H9 (cell line): ENCODE results near the gene IGF2. TPM values are rescaled to one million over a fixed set of nuclear protein-coding genes. Genes with fewer than 3 reads are reported as not detected.

Source experiments
- DNase-seq: peaks from one replicate; pipeline ENCODE4 v3.0.0-alpha.2; 2017
- H2AFZ ChIP-seq: one replicate; pipeline ENCODE4 v1.6.1; 2013; ENCODE audit warnings: mild to moderate bottlenecking, low read length, control low read depth, moderate library complexity
- H2AK5ac ChIP-seq: 2 replicates; pipeline ENCODE4 v1.6.1; 2013; ENCODE audit warnings: low read length, control low read depth, mixed read lengths; ENCODE audit not compliant: insufficient read length
- H2BK120ac ChIP-seq: one replicate; pipeline ENCODE4 v1.6.1; 2013; ENCODE audit warnings: low read depth, mild to moderate bottlenecking, low read length, control low read depth, inconsistent platforms; ENCODE audit not compliant: poor library complexity, severe bottlenecking
- H2BK12ac ChIP-seq: 2 replicates; pipeline ENCODE4 v1.6.1; 2013; ENCODE audit warnings: low read length, control low read depth, mixed read lengths, low read depth; ENCODE audit not compliant: insufficient read length
- H2BK15ac ChIP-seq: 2 replicates; pipeline ENCODE4 v1.6.1; 2013; ENCODE audit warnings: low read depth, low read length, control low read depth
- H2BK20ac ChIP-seq: one replicate; pipeline ENCODE4 v1.6.1; 2013; ENCODE audit warnings: low read depth, mild to moderate bottlenecking, low read length, control low read depth, inconsistent platforms; ENCODE audit not compliant: poor library complexity, severe bottlenecking
- H2BK5ac ChIP-seq: 2 replicates; pipeline ENCODE4 v1.6.1; 2013; ENCODE audit warnings: low read length, control low read depth, mixed read lengths; ENCODE audit not compliant: insufficient read length
- H3K14ac ChIP-seq: 2 replicates; pipeline ENCODE4 v1.6.1; 2013; ENCODE audit warnings: low read length, control low read depth; ENCODE audit not compliant: insufficient read depth
- H3K18ac ChIP-seq: 2 replicates; pipeline ENCODE4 v1.6.1; 2013; ENCODE audit warnings: low read depth, mild to moderate bottlenecking, mixed read lengths, low read length, control low read depth; ENCODE audit not compliant: insufficient read length
- H3K23ac ChIP-seq: 2 replicates; pipeline ENCODE4 v1.6.1; 2013; ENCODE audit warnings: low read length, control low read depth, mixed read lengths, low read depth; ENCODE audit not compliant: insufficient read length
- H3K23me2 ChIP-seq: 2 replicates; pipeline ENCODE4 v1.6.1; 2013; ENCODE audit warnings: low read depth, mild to moderate bottlenecking, mixed read lengths, low read length, control low read depth; ENCODE audit not compliant: insufficient read length, poor library complexity, severe bottlenecking
- H3K27ac ChIP-seq: 2 replicates; pipeline ENCODE4 v1.5.1; 2013; ENCODE audit warnings: low read length, control low read depth, mixed read lengths, low read depth; ENCODE audit not compliant: insufficient read length
- H3K27me3 ChIP-seq: 2 replicates; pipeline ENCODE4 v1.6.1; 2013; ENCODE audit warnings: low read length, control low read depth, inconsistent platforms; ENCODE audit not compliant: insufficient read depth
- H3K4ac ChIP-seq: 2 replicates; pipeline ENCODE4 v1.6.1; 2013; ENCODE audit warnings: low read depth, mild to moderate bottlenecking, control low read depth, inconsistent platforms, low read length, moderate library complexity
- H3K4me1 ChIP-seq: 2 replicates; pipeline ENCODE4 v1.6.1; 2013; ENCODE audit warnings: low read length, control low read depth, inconsistent platforms; ENCODE audit not compliant: insufficient read depth
- H3K4me2 ChIP-seq: 2 replicates; pipeline ENCODE4 v1.6.1; 2013; ENCODE audit warnings: low read length, control low read depth, mixed read lengths; ENCODE audit not compliant: insufficient read length, insufficient read depth
- H3K56ac ChIP-seq: 2 replicates; pipeline ENCODE4 v1.6.1; 2013; ENCODE audit warnings: low read depth, mild to moderate bottlenecking, mixed read lengths, low read length, control low read depth; ENCODE audit not compliant: insufficient read length
- H3K79me1 ChIP-seq: 2 replicates; pipeline ENCODE4 v1.6.1; 2013; ENCODE audit warnings: low read depth, mild to moderate bottlenecking, moderate library complexity, low read length, control low read depth, inconsistent platforms; ENCODE audit not compliant: insufficient read depth, poor library complexity, severe bottlenecking
- H3K79me2 ChIP-seq: 2 replicates; pipeline ENCODE4 v1.6.1; 2013; ENCODE audit warnings: low read length, control low read depth, inconsistent platforms; ENCODE audit not compliant: insufficient read depth
- H3K9ac ChIP-seq: 2 replicates; pipeline ENCODE4 v1.6.1; 2013; ENCODE audit warnings: low read length, control low read depth, mixed read lengths; ENCODE audit not compliant: insufficient read length; ENCODE audit errors: extremely low read depth
- H3K9me3 ChIP-seq: one replicate; pipeline ENCODE4 v1.6.1; 2013; ENCODE audit warnings: low read depth, low read length, inconsistent platforms; ENCODE audit not compliant: control insufficient read depth
- H3T11ph ChIP-seq: one replicate; pipeline ENCODE4 v1.6.1; 2013; ENCODE audit warnings: mild to moderate bottlenecking, low read length, control low read depth, inconsistent platforms
- H4K20me1 ChIP-seq: one replicate; pipeline ENCODE4 v1.6.1; 2013; ENCODE audit not compliant: control insufficient read depth, insufficient read length, insufficient read depth
- H4K5ac ChIP-seq: 2 replicates; pipeline ENCODE4 v1.6.1; 2013; ENCODE audit warnings: low read depth, mild to moderate bottlenecking, mixed read lengths, low read length, control low read depth; ENCODE audit not compliant: insufficient read length
- H4K8ac ChIP-seq: replicated peaks from 2 replicates; pipeline ENCODE4 v1.6.1; 2013; ENCODE audit warnings: low read length, control low read depth, mixed read lengths, low read depth; ENCODE audit not compliant: insufficient read length
- H4K91ac ChIP-seq: 2 replicates; pipeline ENCODE4 v1.6.1; 2013; ENCODE audit warnings: low read depth, mild to moderate bottlenecking, moderate library complexity, mixed read lengths, low read length, control low read depth; ENCODE audit not compliant: insufficient read length
- H3K27ac Mint-ChIP-seq, 3 experiments: 2 replicates in 2 of 3; 3 replicates in 1 of 3; pipeline ENCODE4 v1.8.0; 2020 to 2021; ENCODE audit warnings: mixed read lengths in 3 of 3, mild to moderate bottlenecking in 1 of 3, moderate library complexity in 1 of 3
- H3K27me3 Mint-ChIP-seq: 2 replicates; pipeline ENCODE4 v1.8.0; 2021; ENCODE audit warnings: low read depth, mild to moderate bottlenecking, moderate library complexity, mixed read lengths
- H3K36me3 Mint-ChIP-seq, 3 experiments: 2 replicates in 2 of 3; 3 replicates in 1 of 3; pipeline ENCODE4 v1.8.0; 2020 to 2021; ENCODE audit warnings: low read depth in 3 of 3, mixed read lengths in 3 of 3; ENCODE audit not compliant: insufficient read depth in 1 of 3
- H3K4me1 Mint-ChIP-seq, 2 experiments: 2 replicates each; pipeline ENCODE4 v1.8.0; 2020; ENCODE audit warnings: mixed read lengths in 2 of 2
- H3K4me3 Mint-ChIP-seq, 2 experiments: 2 replicates in 1 of 2; 3 replicates in 1 of 2; pipeline ENCODE4 v1.8.0; 2020 to 2021; ENCODE audit warnings: mild to moderate bottlenecking in 2 of 2, mixed read lengths in 2 of 2, moderate library complexity in 1 of 2
- H3K9me3 Mint-ChIP-seq, 2 experiments: 2 replicates in 1 of 2; 3 replicates in 1 of 2; pipeline ENCODE4 v1.8.0; 2020; ENCODE audit warnings: mild to moderate bottlenecking in 2 of 2, mixed read lengths in 2 of 2, moderate library complexity in 1 of 2
- CTCF ChIP-seq: fragments of 200-600 bp; sonication (generic); conservative IDR thresholded peaks from 3 replicates; pipeline ENCODE4 v1.8.0; 2021; ENCODE audit warnings: antibody characterized with exemption, mild to moderate bottlenecking
- WGBS: extraction: QIAGEN DNeasy Blood & Tissue Kit; methylation state at CpG from one replicate; pipeline ENCODE4 v1.1.7; 2013; ENCODE audit warnings: missing lambda C conversion rate, low lambda C conversion rate, mixed read lengths; ENCODE audit not compliant: insufficient read length; ENCODE audit errors: extremely low coverage; 5-methylcytosine and 5-hydroxymethylcytosine counted together
- long read RNA-seq: library from polyadenylated mRNA; unstranded; transcript quantifications from one replicate; pipeline ENCODE4 v2.0.0, GENCODE V29; 2020
- total RNA-seq: library from RNA; stranded (reverse); gene quantifications from 2 replicates; pipeline ENCODE4 v1.2.1, GENCODE V29; 2021

Gene IGF2, protein sequence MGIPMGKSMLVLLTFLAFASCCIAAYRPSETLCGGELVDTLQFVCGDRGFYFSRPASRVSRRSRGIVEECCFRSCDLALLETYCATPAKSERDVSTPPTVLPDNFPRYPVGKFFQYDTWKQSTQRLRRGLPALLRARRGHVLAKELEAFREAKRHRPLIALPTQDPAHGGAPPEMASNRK
- total RNA-seq = 2.8 and 3.1 TPM in 2 replicates
- long read RNA-seq = 0 reads

DNA sequence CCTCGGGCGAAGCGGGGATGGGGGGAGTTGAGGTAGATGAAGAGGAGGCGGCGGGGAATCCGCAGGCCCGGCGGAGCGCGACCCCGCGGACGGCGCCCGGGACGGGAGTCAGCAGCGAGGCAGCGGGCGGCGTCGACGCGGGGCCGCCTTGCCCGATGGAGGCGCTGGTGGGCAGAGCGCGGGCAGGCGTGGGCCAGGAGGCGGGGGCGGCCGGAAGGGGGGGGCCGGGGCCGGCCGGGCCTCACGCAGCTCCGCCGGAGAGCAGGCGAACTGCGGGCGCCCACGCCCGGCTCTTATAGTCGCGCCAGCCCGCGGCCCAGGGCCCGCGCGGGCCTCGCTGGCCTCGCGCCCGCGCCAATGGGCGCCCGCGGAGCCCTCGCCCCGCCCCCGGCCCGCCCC lies at the start of gene IGF2:
Gene IGF2, minus strand, starts transcription at position 267 of the 399 bp plus-strand sequence. CDS start 3,866 bp downstream, outside the sequence.
- Histone ChIP-seq H2BK5ac (no peak within 1 kb of the TSS), H3K4me1 (no peaks in the 10 kb centered on the region), H2BK120ac (no peak within 1 kb of the TSS), H3K23ac (no peak within 1 kb of the TSS), H2BK12ac (no peak within 1 kb of the TSS), H3K14ac (no peak within 1 kb of the TSS), H2AK5ac (no peak within 1 kb of the TSS), H3T11ph (no peak within 1 kb of the TSS), H3K27me3 (peaks cover 59% of the 10 kb centered on the region), H3K27ac (no peak within 1 kb of the TSS), H3K4me2 (peak within 1 kb of the TSS; percentile 20), H3K9ac (no peak within 1 kb of the TSS), H2BK20ac (no peak within 1 kb of the TSS), H4K8ac (no peak within 1 kb of the TSS), H2BK15ac (no peak within 1 kb of the TSS), H3K79me2 (no peaks in the 10 kb centered on the region), H3K56ac (no peak within 1 kb of the TSS), H3K18ac (no peak within 1 kb of the TSS), H3K23me2 (peaks cover 14% of the 10 kb centered on the region), H4K20me1 (peaks cover 2% of the 10 kb centered on the region), H3K9me3 (no peaks in the 10 kb centered on the region), H4K5ac (no peak within 1 kb of the TSS), H2AFZ (no peak within 1 kb of the TSS), H4K91ac (no peak within 1 kb of the TSS), H3K4ac (no peak within 1 kb of the TSS), H3K79me1 (no peaks in the 10 kb centered on the region)
- Mint-ChIP-seq H3K27ac (no peak within 1 kb of the TSS), H3K4me3 (peak within 1 kb of the TSS; percentile 40 to 76), H3K4me1 (peaks cover 11 to 23% of the 10 kb centered on the region in 2 experiments), H3K9me3 (peaks cover 2 to 9% of the 10 kb centered on the region in 2 experiments; a peak in 2 of 5 replicates), H3K36me3 (no peaks in the 10 kb centered on the region), H3K27me3 (peaks cover 91% of the 10 kb centered on the region)
- WGBS = no CpG with 5 or more reads among the region's 62 CpGs
- DNase-seq = no peak
- TF ChIP-seq CTCF = no peak
